SU-DHL-6 (cell line): ENCODE data around the gene PUS10.

Experiments
- CTCF ChIP-seq: fragments of 200-600 bp; sonication (generic); IDR thresholded peaks from one replicate; pipeline ENCODE4 v1.5.1; 2017; ENCODE audit warnings: antibody characterized with exemption, mild to moderate bottlenecking, low read length, moderate library complexity; ENCODE audit not compliant: insufficient read depth, poor library complexity, severe bottlenecking
- EZH2phosphoT487 ChIP-seq: fragments of 200-600 bp; sonication (generic), shearing (Covaris generic); conservative IDR thresholded peaks from 2 replicates; pipeline ENCODE4 v1.6.1; 2018; ENCODE audit warnings: mild to moderate bottlenecking, antibody characterized with exemption, low read length, moderate library complexity, mixed read lengths

- TF ChIP-seq CTCF (no peak), EZH2phosphoT487 (no peak)
Measured at GRCh38 chr2:60959501-60959900, 58.6 kb downstream of the PUS10 start.
